ENCODE results near the gene DCTD. TPM values are rescaled to one million over a fixed set of nuclear protein-coding genes. Genes with fewer than 3 reads are reported as not detected.

DCTD gene
- total and polyA plus RNA-seq, 10 of the 15 experiments (the other 5 are each of a cell fraction or from before 2014, with no cell fraction given), result 37.8 to 137 (median 92.1) TPM

GRCh38 chr4:182853731-182854330 lies 63.4 kb downstream of the DCTD start:
- no peaks in the 10 kb centered on the region for H3K4me1 ChIP-seq (ENCODE audit: control insufficient read depth, insufficient read depth, low read length)
- no peak overlapping the region for H2AFZ ChIP-seq (ENCODE audit: control insufficient read depth, low read depth, low read length)
- H3K9me3 ChIP-seq (replicated peaks; ENCODE audit: control insufficient read depth, insufficient read depth, low read length), result no peaks in the 10 kb centered on the region
- no peak for TF ChIP-seq ZNF24 (IDR thresholded peaks at IDR 0.05)
- TF ChIP-seq, protein P1, sequence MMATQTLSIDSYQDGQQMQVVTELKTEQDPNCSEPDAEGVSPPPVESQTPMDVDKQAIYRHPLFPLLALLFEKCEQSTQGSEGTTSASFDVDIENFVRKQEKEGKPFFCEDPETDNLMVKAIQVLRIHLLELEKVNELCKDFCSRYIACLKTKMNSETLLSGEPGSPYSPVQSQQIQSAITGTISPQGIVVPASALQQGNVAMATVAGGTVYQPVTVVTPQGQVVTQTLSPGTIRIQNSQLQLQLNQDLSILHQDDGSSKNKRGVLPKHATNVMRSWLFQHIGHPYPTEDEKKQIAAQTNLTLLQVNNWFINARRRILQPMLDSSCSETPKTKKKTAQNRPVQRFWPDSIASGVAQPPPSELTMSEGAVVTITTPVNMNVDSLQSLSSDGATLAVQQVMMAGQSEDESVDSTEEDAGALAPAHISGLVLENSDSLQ (IDR thresholded peaks at IDR 0.05), result no peak
- TF ChIP-seq ATF2 (IDR thresholded peaks at IDR 0.05; ENCODE audit: low read length), result no peak
- TF ChIP-seq FOS (IDR thresholded peaks at IDR 0.05; ENCODE audit: borderline replicate concordance, extremely low read depth, insufficient read length), result no peak
- no peak overlapping the region for H3K4me3 ChIP-seq
- no peak overlapping the region for H3K4me2 ChIP-seq (ENCODE audit: control insufficient read depth, insufficient read depth)
- 81% methylated on average over 15 of the region's 15 CpGs for WGBS (ENCODE audit: insufficient coverage, insufficient replicate concordance, low lambda C conversion rate, missing lambda C conversion rate)
- SMC1A ChIA-PET (ENCODE audit: uncharacterized antibody, unreplicated experiment), result no interaction called here
- no peaks in the 10 kb centered on the region for H3K79me2 ChIP-seq (ENCODE audit: control insufficient read depth, insufficient read depth, low read length)
- H3K9ac ChIP-seq (ENCODE audit: control insufficient read depth, insufficient read depth, low read length), result no peak overlapping the region
- H3K36me3 ChIP-seq (ENCODE audit: control insufficient read depth in 2 of 2, insufficient read depth in 2 of 2, low read length in 1 of 2), result no peaks in the 10 kb centered on the region
- no peak for FAIRE-seq
- POLR2A ChIA-PET, result no interaction called here
- BruUV-seq (replicated peaks), result no TSS peak
- no peaks in the 10 kb centered on the region for H4K20me1 ChIP-seq (ENCODE audit: control insufficient read depth, insufficient read depth)
- intact Hi-C loops (cut with micrococcal nuclease; ENCODE audit: unreplicated experiment) (no loop called here), in situ Hi-C loops (cut with MboI) (no loop called here)
- DNase-seq (ENCODE audit: low read depth, low spot score), result no peak
- RAD21 ChIA-PET (ENCODE audit: unreplicated experiment), result no interaction called here
- CTCF ChIA-PET, result no interaction called here
- no peak for ATAC-seq
- no peak overlapping the region for H3K27ac ChIP-seq (ENCODE audit: control insufficient read depth, insufficient read depth)
- H3K27me3 ChIP-seq (replicated peaks in 1 of 2; ENCODE audit: control insufficient read depth in 2 of 2, insufficient read depth in 2 of 2, low read length in 1 of 2), result no peaks in the 10 kb centered on the region

DNA sequence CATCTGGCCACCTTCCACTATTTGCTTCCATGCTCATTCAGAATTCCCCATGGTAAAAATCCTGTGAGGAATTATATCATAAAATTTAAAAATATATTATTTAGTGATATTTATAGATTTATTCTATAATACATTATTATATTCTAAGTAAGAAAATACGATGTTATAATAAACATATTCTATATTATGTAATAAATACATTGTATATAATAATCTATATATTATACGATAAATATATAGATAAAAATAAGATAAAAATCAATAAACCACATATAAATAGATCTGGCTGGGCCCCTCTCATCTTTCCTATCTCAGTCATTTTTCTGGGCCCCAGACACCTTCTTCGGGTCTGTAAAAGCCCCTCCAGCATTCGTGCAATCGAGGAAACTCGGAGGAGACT lies 68.5 kb downstream of the DCTD start:
- RAD21 ChIA-PET (ENCODE audit: unreplicated experiment), result no interaction called here
- no peak for FAIRE-seq
- no peak for TF ChIP-seq TCF12 (IDR thresholded peaks at IDR 0.05; ENCODE audit: low read depth, low read length)
- no peak for TF ChIP-seq CHD4 (IDR thresholded peaks at IDR 0.05)
- no peak for TF ChIP-seq IKZF2 (IDR thresholded peaks at IDR 0.05)
- no peak for TF ChIP-seq JUNB (IDR thresholded peaks at IDR 0.05)
- no peak for TF ChIP-seq ETV6 (conservative IDR thresholded peaks at IDR 0.05 in 1 of 2, IDR thresholded peaks at IDR 0.05 in 1 of 2; ENCODE audit: borderline replicate concordance in 1 of 2, low read depth in 1 of 2)
- TF ChIP-seq KAT2A (conservative IDR thresholded peaks at IDR 0.05; ENCODE audit: control insufficient read depth, low read depth, low read length), result no peak
- TF ChIP-seq SMC3 (IDR thresholded peaks at IDR 0.05; ENCODE audit: borderline replicate concordance, low read length), result no peak
- TF ChIP-seq RELA (IDR thresholded peaks at IDR 0.05; ENCODE audit: borderline replicate concordance, partially characterized antibody), result no peak
- TF ChIP-seq POU2F2 (IDR thresholded peaks at IDR 0.05; ENCODE audit: borderline replicate concordance, low read depth, low read length), result no peak
- no peak for TF ChIP-seq CBX5 (IDR thresholded peaks at IDR 0.05; ENCODE audit: low read depth)
- TF ChIP-seq KLF5 (IDR thresholded peaks at IDR 0.05; ENCODE audit: partially characterized antibody), result no peak
- TF ChIP-seq, protein P2, sequence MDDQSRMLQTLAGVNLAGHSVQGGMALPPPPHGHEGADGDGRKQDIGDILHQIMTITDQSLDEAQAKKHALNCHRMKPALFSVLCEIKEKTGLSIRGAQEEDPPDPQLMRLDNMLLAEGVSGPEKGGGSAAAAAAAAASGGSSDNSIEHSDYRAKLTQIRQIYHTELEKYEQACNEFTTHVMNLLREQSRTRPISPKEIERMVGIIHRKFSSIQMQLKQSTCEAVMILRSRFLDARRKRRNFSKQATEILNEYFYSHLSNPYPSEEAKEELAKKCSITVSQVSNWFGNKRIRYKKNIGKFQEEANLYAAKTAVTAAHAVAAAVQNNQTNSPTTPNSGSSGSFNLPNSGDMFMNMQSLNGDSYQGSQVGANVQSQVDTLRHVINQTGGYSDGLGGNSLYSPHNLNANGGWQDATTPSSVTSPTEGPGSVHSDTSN (IDR thresholded peaks at IDR 0.05; ENCODE audit: insufficient replicate concordance, low read depth, low read length), result no peak

More for the DNA sequence above, 68.5 kb downstream of the DCTD start:
- H3K4me2 ChIP-seq (ENCODE audit: control insufficient read depth, insufficient read depth), result no peak overlapping the region
- SMC1A ChIA-PET (ENCODE audit: uncharacterized antibody, unreplicated experiment), result no interaction called here
- WGBS (ENCODE audit: insufficient coverage, insufficient replicate concordance, low lambda C conversion rate, missing lambda C conversion rate), result 53% methylated on average over 6 of the region's 6 CpGs
- POLR2A ChIA-PET, result no interaction called here
- no peaks in the 10 kb centered on the region for H3K79me2 ChIP-seq (ENCODE audit: control insufficient read depth, insufficient read depth, low read length)
- no peak for DNase-seq (ENCODE audit: low read depth, low spot score)
- H3K27me3 ChIP-seq (replicated peaks in 1 of 2; ENCODE audit: control insufficient read depth in 2 of 2, insufficient read depth in 2 of 2, low read length in 1 of 2), result 0 out of 4 replicates have a peak, but pooled peaks cover 0 to 3% of the 10 kb centered on the region in 2 experiments
- no peaks in the 10 kb centered on the region for H4K20me1 ChIP-seq (ENCODE audit: control insufficient read depth, insufficient read depth)
- in situ Hi-C loops (cut with MboI), result no loop called here
- no peaks in the 10 kb centered on the region for H3K36me3 ChIP-seq (ENCODE audit: control insufficient read depth in 2 of 2, insufficient read depth in 2 of 2, low read length in 1 of 2)
- no peak overlapping the region for H2AFZ ChIP-seq (ENCODE audit: control insufficient read depth, low read depth, low read length)
- ATAC-seq, result no peak
- no TSS peak for BruUV-seq (replicated peaks)
- H3K27ac ChIP-seq (ENCODE audit: control insufficient read depth, insufficient read depth), result no peak overlapping the region
- H3K9me3 ChIP-seq (replicated peaks; ENCODE audit: control insufficient read depth, insufficient read depth, low read length), result no peaks in the 10 kb centered on the region
- intact Hi-C loops (cut with micrococcal nuclease; ENCODE audit: unreplicated experiment), result no loop called here
- no peak overlapping the region for H3K9ac ChIP-seq (ENCODE audit: control insufficient read depth, insufficient read depth, low read length)
- H3K4me1 ChIP-seq (ENCODE audit: control insufficient read depth, insufficient read depth, low read length), result no peaks in the 10 kb centered on the region
- no peak overlapping the region for H3K4me3 ChIP-seq
- CTCF ChIA-PET, result no interaction called here
